Thymus (tissue), 11 donors: ENCODE data around the gene OR10C1. TPM values are rescaled to one million over a fixed set of nuclear protein-coding genes. Genes with fewer than 3 reads are reported as not detected.

Experiments
- DNase-seq, 9 donors: peaks; one replicate each; pipeline ENCODE4 v3.0.0-alpha.2; 2013; ENCODE audit warnings: low spot score in 9 of 9, low read depth in 6 of 9, missing footprints in 1 of 9
- H3K27ac ChIP-seq, 2 donors: one replicate each; pipeline ENCODE4 v1.5.1; 2013; ENCODE audit warnings: control low read depth in 1 of 2, low read depth in 1 of 2, low read length in 1 of 2, mild to moderate bottlenecking in 1 of 2, moderate library complexity in 1 of 2
- H3K27me3 ChIP-seq, 2 donors: one replicate each; pipeline ENCODE4 v1.5.1; 2013; ENCODE audit warnings: low read length in 1 of 2; ENCODE audit not compliant: control insufficient read depth in 2 of 2, insufficient read depth in 1 of 2
- H3K36me3 ChIP-seq, 2 donors: one replicate each; pipeline ENCODE4 v1.5.1; 2013; ENCODE audit warnings: low read length in 1 of 2, mild to moderate bottlenecking in 1 of 2, moderate library complexity in 1 of 2; ENCODE audit not compliant: control insufficient read depth in 2 of 2, insufficient read depth in 2 of 2
- H3K4me1 ChIP-seq, 2 donors: one replicate each; pipeline ENCODE4 v1.5.1; 2013; ENCODE audit warnings: low read length in 2 of 2; ENCODE audit not compliant: control insufficient read depth in 2 of 2, insufficient read depth in 2 of 2
- H3K4me3 ChIP-seq, 2 donors: one replicate each; pipeline ENCODE4 v1.5.1; 2013; ENCODE audit warnings: low read length in 2 of 2, control low read depth in 1 of 2, mild to moderate bottlenecking in 1 of 2
- H3K9me3 ChIP-seq, 2 donors: one replicate each; pipeline ENCODE4 v1.5.1; 2013; ENCODE audit warnings: low read length in 1 of 2, mild to moderate bottlenecking in 1 of 2; ENCODE audit not compliant: control insufficient read depth in 2 of 2, insufficient read depth in 1 of 2
- WGBS: extraction: QIAGEN DNeasy Blood & Tissue Kit; methylation state at CpG from one replicate; pipeline ENCODE4 v1.1.7; 2013; 5-methylcytosine and 5-hydroxymethylcytosine counted together
- polyA plus RNA-seq: library from polyadenylated mRNA; stranded (reverse); fragments of 200-250 nt; gene quantifications from one replicate; pipeline ENCODE4 v1.2.3, GENCODE V29; 2013
- total RNA-seq: library from RNA; stranded (reverse); fragments of 120-200 nt; gene quantifications from one replicate; pipeline ENCODE4 v1.2.4, GENCODE V29; 2013
- donor health status: healthy.

Gene OR10C1
- total and polyA plus RNA-seq, 2 donors: not detected

DNA sequence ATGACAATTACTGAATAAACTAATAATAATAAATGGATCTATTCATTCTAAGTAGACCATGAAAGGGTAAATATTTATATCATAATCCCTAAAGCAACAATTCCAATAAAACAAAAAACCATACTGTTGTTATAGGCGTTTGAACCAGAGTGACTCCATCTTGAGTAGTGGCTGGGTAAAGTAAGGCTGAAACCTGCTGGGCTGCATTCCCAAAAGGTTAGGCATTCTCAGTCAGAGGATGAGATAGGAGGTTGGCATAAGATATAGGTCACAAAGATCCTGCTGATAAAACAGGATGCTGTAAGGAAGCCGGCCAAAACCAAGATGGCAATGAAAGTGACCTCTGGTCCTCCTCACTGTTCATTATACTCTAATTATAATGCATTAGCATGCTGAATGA, 26.2 kb downstream of the OR10C1 start:
- Histone ChIP-seq H3K4me3 (no peak overlapping the region), H3K36me3 (no peaks in the 10 kb centered on the region), H3K27ac (no peak overlapping the region), H3K9me3 (no peaks in the 10 kb centered on the region), H3K4me1 (no peaks in the 10 kb centered on the region), H3K27me3 (no peaks in the 10 kb centered on the region)
- no peak for DNase-seq
- WGBS: 95% methylated on average over 2 of the region's 2 CpGs

DNA sequence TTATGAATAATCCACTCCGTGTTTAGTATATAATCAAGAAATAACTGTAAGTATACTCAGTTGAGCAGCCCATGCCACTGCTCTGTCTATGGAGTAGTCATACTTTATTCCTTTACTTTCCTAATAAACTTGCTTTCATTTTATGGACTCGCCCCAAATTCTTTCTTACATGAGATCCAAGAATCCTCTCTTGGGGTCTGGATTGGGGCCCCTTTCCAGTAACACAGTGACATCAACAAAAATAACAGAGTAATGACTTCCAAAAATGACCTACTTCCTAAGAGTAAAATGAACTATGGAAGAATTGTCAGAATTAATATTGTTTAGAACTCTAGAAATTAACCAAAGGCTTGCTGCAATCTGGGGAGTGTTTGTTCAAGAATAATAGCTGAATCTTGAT, 26.7 kb downstream of the OR10C1 start:
- no peaks in the 10 kb centered on the region for H3K4me1 ChIP-seq
- H3K9me3 ChIP-seq: no peaks in the 10 kb centered on the region
- H3K27me3 ChIP-seq: no peaks in the 10 kb centered on the region
- 93% methylated on average over 2 of the region's 2 CpGs for WGBS
- no peaks in the 10 kb centered on the region for H3K36me3 ChIP-seq
- DNase-seq: no peak
- H3K27ac ChIP-seq: no peak overlapping the region
- H3K4me3 ChIP-seq: no peak overlapping the region

DNA sequence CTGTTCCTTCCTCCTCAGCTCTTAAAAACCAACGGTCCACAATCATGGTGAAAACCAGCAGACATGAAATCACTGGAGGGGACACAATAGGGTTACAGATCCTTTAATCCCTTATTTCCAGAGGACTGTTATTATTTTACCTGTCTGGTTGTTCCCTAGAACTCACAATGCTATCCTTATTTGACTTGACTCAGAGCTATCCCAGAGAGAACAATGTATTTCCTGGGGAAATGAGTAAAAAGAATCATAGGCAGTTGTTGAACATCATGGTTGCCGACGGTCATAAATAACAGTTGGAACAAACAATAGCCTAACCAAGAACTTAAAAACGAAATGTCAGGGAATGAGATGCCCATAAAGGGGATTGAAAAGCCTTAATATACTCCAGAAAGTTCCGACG, 27.1 kb downstream of the OR10C1 start:
- H3K27ac ChIP-seq: no peak overlapping the region
- WGBS: 52% methylated on average over 6 of the region's 6 CpGs

DNA sequence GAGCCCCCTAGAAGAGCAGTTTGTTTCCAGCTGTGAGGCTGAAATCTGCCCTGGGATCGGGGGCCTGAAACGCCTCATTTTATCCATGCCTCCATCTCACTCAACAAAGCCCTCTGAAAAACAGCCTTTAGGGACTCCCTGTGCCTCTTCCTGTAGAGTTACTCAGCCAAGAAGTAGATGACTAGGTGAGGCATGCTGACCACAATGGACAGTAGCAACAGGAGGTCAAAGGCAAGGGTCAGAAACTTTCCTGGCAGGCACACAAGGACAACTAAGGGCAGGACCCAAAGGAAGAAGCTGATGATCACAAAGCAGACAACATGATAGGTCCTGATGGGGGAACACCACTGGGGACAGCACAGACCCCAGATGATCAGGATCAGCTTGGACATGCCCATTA, 35.9 kb downstream of the OR10C1 start:
- H3K27me3 ChIP-seq: no peaks in the 10 kb centered on the region
- no peak overlapping the region for H3K4me3 ChIP-seq
- H3K27ac ChIP-seq: no peak overlapping the region
- no peaks in the 10 kb centered on the region for H3K9me3 ChIP-seq
- H3K4me1 ChIP-seq: no peaks in the 10 kb centered on the region
- H3K36me3 ChIP-seq: no peaks in the 10 kb centered on the region
- DNase-seq: no peak
- WGBS: 93% methylated on average over 2 of the region's 2 CpGs

More for the DNA sequence above, 27.1 kb downstream of the OR10C1 start:
- DNase-seq: no peak
- Histone ChIP-seq H3K36me3 (no peaks in the 10 kb centered on the region), H3K4me1 (no peaks in the 10 kb centered on the region), H3K9me3 (no peaks in the 10 kb centered on the region), H3K4me3 (no peak overlapping the region), H3K27me3 (no peaks in the 10 kb centered on the region)

DNA sequence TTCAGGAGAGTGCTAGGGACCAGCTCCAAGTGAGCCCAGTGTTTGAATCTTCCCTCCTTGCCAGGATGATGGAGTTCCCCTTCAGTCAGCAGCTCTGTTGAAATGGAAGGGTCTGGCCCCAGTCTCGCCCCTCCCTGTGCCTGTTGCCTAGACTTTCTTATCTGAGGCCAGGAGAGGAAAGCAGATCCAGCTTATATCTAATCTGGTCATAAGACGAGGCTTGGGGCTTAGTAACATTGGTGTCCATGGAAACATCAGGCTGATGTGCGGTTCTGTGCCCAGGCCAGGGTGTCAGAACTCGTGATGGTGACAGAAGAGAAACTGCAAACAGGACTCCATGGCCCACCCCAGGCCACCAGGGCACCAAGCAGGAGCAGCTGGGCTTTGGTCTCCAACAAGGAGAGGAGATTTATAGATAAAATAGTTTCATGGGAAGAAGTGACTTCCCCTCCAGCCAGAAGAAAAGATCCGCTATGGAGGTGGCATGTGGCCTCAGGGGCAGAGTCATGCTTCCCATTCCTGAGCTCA, 38.9 kb downstream of the OR10C1 start:
- Histone ChIP-seq H3K36me3 (no peaks in the 10 kb centered on the region), H3K4me3 (no peak overlapping the region), H3K4me1 (no peaks in the 10 kb centered on the region), H3K27me3 (no peaks in the 10 kb centered on the region), H3K9me3 (no peaks in the 10 kb centered on the region), H3K27ac (no peak overlapping the region)
- DNase-seq: no peak
- 91% methylated on average over 5 of the region's 5 CpGs for WGBS

DNA sequence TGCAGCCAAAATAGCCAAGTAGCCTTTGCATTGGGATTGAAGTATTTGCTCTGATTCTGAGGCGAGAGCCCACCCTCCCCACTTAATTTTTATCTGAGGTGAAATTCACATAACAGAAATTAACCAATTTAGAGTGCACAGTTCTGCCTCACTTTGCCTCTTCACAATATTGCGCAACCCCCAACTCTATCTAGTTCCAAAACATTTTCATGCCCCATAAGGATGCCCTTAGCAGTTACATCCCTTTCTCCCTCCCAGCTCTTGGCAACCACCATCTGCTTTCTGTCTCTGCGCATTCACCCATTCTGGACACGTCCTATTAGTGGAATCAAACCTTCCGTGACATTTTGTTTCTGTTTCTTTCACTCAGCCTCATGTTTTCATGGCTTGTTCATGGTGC, 39.6 kb downstream of the OR10C1 start:
- Histone ChIP-seq H3K4me3 (no peak overlapping the region), H3K27me3 (no peaks in the 10 kb centered on the region), H3K9me3 (no peaks in the 10 kb centered on the region), H3K4me1 (no peaks in the 10 kb centered on the region), H3K27ac (no peak overlapping the region), H3K36me3 (no peaks in the 10 kb centered on the region)
- WGBS: 94% methylated on average over 5 of the region's 5 CpGs
- DNase-seq: no peak

DNA sequence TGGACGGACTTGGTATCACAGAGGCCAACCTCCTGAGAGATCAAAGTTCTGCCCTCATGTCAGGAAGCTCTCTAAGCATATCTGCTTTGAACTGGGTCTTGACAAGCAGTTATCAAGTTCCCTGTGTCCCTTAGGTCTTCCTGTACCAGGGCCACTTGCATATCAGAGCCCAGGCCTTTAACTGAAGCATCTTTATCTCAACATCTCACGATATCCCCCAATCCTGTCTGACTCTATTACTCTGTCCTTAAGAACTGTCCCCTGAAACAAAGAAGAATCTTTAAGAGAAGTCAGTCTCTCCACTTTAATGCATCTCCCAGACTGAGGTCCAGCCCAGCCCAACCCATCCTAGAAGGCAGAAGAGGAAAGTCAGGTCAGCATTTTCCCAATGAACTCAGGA, 40.5 kb downstream of the OR10C1 start:
- no peaks in the 10 kb centered on the region for H3K9me3 ChIP-seq
- no peaks in the 10 kb centered on the region for H3K36me3 ChIP-seq
- no peak for DNase-seq
- no peak overlapping the region for H3K4me3 ChIP-seq
- no peaks in the 10 kb centered on the region for H3K4me1 ChIP-seq
- 71% methylated on average over 2 of the region's 2 CpGs for WGBS
- no peaks in the 10 kb centered on the region for H3K27me3 ChIP-seq
- H3K27ac ChIP-seq: no peak overlapping the region

DNA sequence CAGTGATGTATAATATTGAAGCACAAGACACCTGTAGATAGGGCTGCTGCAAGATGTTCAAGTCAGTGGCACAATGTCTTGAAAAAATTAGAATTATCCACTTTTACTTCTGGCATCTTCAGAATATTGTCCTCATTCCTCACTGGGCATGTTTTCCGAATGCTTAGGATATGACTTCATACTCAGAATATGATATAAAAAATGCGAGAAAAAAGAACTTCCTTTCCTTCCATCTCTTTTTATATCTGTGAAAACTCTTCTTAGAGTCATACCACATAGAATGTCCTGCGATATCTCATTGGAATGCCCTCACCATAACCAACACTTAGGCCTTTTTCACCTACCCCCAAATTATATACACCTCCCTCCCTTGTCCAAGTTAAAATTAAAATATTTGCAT, 44.1 kb downstream of the OR10C1 start:
- Histone ChIP-seq H3K9me3 (no peaks in the 10 kb centered on the region), H3K27me3 (no peaks in the 10 kb centered on the region), H3K36me3 (no peaks in the 10 kb centered on the region), H3K27ac (no peak overlapping the region), H3K4me3 (no peak overlapping the region), H3K4me1 (no peaks in the 10 kb centered on the region)
- WGBS: 95% methylated on average over 3 of the region's 3 CpGs
- DNase-seq: no peak

DNA sequence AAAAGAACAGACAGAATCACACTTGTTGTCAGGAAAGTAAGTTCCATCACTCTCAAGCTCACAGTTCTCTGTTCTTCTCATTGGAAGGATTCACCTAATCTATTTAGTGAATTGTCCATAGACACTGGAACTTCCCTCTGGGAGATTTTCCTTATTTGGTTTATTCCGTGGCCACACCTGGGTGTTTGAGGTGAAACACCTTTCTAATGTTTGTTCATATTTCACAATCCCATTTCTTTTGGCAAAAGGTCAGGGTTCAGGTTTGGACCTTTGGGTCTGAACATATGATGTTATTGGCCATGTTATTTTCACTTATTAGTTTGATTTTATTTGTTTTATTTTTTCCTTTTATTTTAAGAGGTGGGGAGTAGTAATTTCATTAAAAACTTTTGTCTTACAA, 44.6 kb downstream of the OR10C1 start:
- Histone ChIP-seq H3K9me3 (no peaks in the 10 kb centered on the region), H3K36me3 (no peaks in the 10 kb centered on the region), H3K4me1 (no peaks in the 10 kb centered on the region), H3K27ac (no peak overlapping the region), H3K27me3 (no peaks in the 10 kb centered on the region), H3K4me3 (no peak overlapping the region)
- no peak for DNase-seq
- WGBS: 88% methylated on average over 1 of the region's 1 CpG

DNA sequence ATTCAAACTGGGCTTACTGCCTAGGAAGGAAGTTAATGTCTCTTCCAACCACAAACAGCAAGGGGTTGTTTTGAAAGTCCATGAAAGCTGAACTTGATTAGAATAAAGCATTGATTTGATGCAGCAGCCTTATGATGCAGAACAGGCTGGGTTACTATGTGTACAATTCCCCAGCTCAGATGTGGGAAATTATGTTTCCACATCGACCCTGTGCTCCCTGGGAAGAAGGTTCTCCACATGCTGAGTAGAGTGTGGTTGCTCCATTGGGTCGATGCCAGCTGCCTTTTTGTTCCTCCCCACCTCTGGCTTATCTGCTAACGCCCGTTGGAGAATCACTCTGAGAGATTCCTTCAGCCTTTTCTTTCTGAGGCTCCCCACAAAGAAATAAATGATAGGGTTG, 47.5 kb downstream of the OR10C1 start:
- DNase-seq: no peak
- Histone ChIP-seq H3K27ac (no peak overlapping the region), H3K27me3 (no peaks in the 10 kb centered on the region), H3K9me3 (no peaks in the 10 kb centered on the region), H3K4me1 (no peaks in the 10 kb centered on the region), H3K36me3 (no peaks in the 10 kb centered on the region), H3K4me3 (no peak overlapping the region)
- 49% methylated on average over 4 of the region's 4 CpGs for WGBS
